Measurements from ENCODE around the gene NAPG.

- TF ChIP-seq CTCF (IDR thresholded peaks at IDR 0.05; ENCODE audit: low read depth, low read length) (no peak), POLR2A (IDR thresholded peaks at IDR 0.05; ENCODE audit: extremely low read depth, insufficient read length) (no peak), MAX (IDR thresholded peaks at IDR 0.05; ENCODE audit: low read depth, low read length) (no peak), MYC (IDR thresholded peaks at IDR 0.05; ENCODE audit: low read depth, low read length) (no peak)
These were observed 1.1 kb upstream of the NAPG start for GRCh38 chr18:10524507-10525370.
